ENCODE data around the gene ODAD3.

DNA sequence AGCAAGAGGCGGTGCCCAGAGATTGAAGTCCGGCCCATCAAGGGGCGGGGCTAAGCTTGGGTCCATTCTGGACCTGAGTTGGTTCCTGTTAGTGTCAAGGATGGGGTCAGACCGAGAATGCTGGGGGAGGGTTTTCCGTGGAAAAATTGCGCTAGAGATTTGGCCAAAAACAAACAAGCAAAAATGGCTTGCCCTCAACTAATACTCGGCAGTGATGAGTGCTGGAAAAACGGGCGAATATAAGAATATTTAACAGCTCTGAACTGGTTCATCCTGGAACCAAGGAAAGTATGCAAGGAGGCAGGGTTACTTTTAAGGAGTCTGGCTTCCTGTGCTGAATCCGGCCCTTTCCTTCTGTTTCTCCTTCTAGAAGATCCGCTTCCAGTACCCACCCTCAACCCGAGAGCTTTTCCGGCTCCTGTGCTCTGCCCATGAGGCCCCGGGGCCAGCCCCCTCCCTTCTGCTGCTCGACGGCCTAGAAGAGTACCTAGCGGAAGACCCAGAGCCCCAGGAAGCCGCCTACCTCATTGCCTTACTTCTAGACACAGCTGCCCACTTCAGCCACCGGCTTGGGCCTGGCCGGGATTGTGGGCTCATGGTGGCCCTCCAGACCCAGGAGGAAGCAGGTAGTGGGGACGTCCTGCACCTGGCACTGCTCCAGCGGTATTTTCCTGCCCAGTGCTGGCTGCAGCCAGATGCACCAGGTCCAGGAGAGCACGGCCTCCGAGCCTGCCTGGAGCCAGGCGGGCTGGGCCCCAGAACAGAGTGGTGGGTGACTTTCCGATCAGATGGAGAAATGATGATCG lies 59.6 kb downstream of the ODAD3 start:
- peak in 1 of 4 experiments; percentile 2 for TF ChIP-seq CTCF (IDR thresholded peaks at IDR 0.05)
- peak; percentile 54 to 91 for TF ChIP-seq POLR2A (IDR thresholded peaks at IDR 0.05)
